H1 (cell line): ENCODE data around the gene OR52N2. TPM values are rescaled to one million over a fixed set of nuclear protein-coding genes. Genes with fewer than 3 reads are reported as not detected.

ENCODE experiments used
- CTCF ChIA-PET: fragments of 300-600 bp; sonication (Branson Sonifier 250); formaldehyde crosslinking; loops from one replicate; lab custom pipeline; 2021; ENCODE audit not compliant: partially characterized antibody; lab: Charles Lee
- POLR2A ChIA-PET: fragments of 300-600 bp; sonication (Branson Sonifier 250); formaldehyde crosslinking; loops from one replicate; lab custom pipeline; 2021; ENCODE audit warnings: inconsistent platforms; ENCODE audit not compliant: partially characterized antibody; lab: Charles Lee
- DNase-seq, 2 experiments: peaks; one replicate each; pipeline versions ENCODE4 v3.0.0 to v3.0.0-alpha.2; 2010 to 2022; ENCODE audit warnings: low spot score in 2 of 2, low read depth in 1 of 2, mixed read lengths in 1 of 2
- FAIRE-seq: peaks from 2 replicates; lab custom pipeline; 2011; peaks lifted over from hg19 to GRCh38; lab: Jason Lieb, UNC
- H2AFZ ChIP-seq: 2 replicates; pipeline ENCODE4 v1.8.1; 2012; ENCODE audit warnings: low read length, inconsistent platforms
- H2AK5ac ChIP-seq: 2 replicates; pipeline ENCODE4 v1.6.1; 2013; ENCODE audit warnings: low read depth, low read length
- H2BK120ac ChIP-seq: replicated peaks from 2 replicates; pipeline ENCODE3; 2013; ENCODE audit warnings: low read depth, low read length, inconsistent platforms
- H2BK12ac ChIP-seq: 2 replicates; pipeline ENCODE4 v1.6.1; 2013; ENCODE audit warnings: low read depth, low read length
- H2BK15ac ChIP-seq: 2 replicates; pipeline ENCODE4 v1.6.1; 2013; ENCODE audit warnings: low read length
- H2BK20ac ChIP-seq: 2 replicates; pipeline ENCODE4 v1.6.1; 2013; ENCODE audit warnings: low read length
- H2BK5ac ChIP-seq: 2 replicates; pipeline ENCODE4 v1.6.1; 2013; ENCODE audit warnings: low read depth, low read length
- H3K14ac ChIP-seq: 2 replicates; pipeline ENCODE4 v1.6.1; 2013; ENCODE audit warnings: inconsistent platforms; ENCODE audit not compliant: insufficient read length
- H3K18ac ChIP-seq: 2 replicates; pipeline ENCODE4 v1.6.1; 2013; ENCODE audit warnings: low read length; ENCODE audit errors: extremely low read depth
- H3K23ac ChIP-seq: 2 replicates; pipeline ENCODE4 v1.6.1; 2013; ENCODE audit warnings: inconsistent platforms; ENCODE audit not compliant: insufficient read length
- H3K23me2 ChIP-seq: 2 replicates; pipeline ENCODE4 v1.6.1; 2013; ENCODE audit warnings: low read depth, low read length
- H3K27ac ChIP-seq: 2 replicates; pipeline ENCODE4 v1.6.1; 2011; ENCODE audit warnings: low read depth, low read length, inconsistent platforms
- H3K27me3 ChIP-seq, 4 experiments: replicated peaks in 1 of 4; 1 replicate in 1 of 4; 2 replicates in 3 of 4; pipeline versions ENCODE4 v1.6.1 to v1.8.1; 2011 to 2013; ENCODE audit warnings: low read length in 3 of 4, mild to moderate bottlenecking in 3 of 4, inconsistent platforms in 2 of 4, mixed read lengths in 2 of 4, moderate library complexity in 1 of 4; ENCODE audit not compliant: control insufficient read depth in 3 of 4, insufficient read depth in 3 of 4; ENCODE audit errors: extremely low read depth in 1 of 4
- H3K36me3 ChIP-seq, 4 experiments: 2 replicates each; pipeline versions ENCODE4 v1.6.1 to v1.8.1; 2011 to 2013; ENCODE audit warnings: mild to moderate bottlenecking in 4 of 4, low read length in 3 of 4, moderate library complexity in 2 of 4, control low read depth in 1 of 4, inconsistent platforms in 1 of 4; ENCODE audit not compliant: insufficient read depth in 4 of 4, control insufficient read depth in 2 of 4
- H3K4ac ChIP-seq: replicated peaks from 2 replicates; pipeline ENCODE3; 2013; ENCODE audit warnings: low read length, low read depth, mixed read lengths, inconsistent platforms; ENCODE audit not compliant: insufficient read length
- H3K4me1 ChIP-seq, 4 experiments: replicated peaks in 1 of 4; 1 replicate in 1 of 4; 2 replicates in 3 of 4; pipeline versions ENCODE4 v1.6.1 to v1.8.1; 2011 to 2013; ENCODE audit warnings: low read length in 3 of 4, inconsistent platforms in 2 of 4, mixed read lengths in 1 of 4; ENCODE audit not compliant: insufficient read depth in 4 of 4, control insufficient read depth in 3 of 4
- H3K4me2 ChIP-seq, 2 experiments: 2 replicates each; pipeline versions ENCODE4 v1.6.1 to v1.8.1; 2011 to 2013; ENCODE audit warnings: low read depth in 2 of 2, low read length in 2 of 2, control low read depth in 1 of 2, inconsistent platforms in 1 of 2, mild to moderate bottlenecking in 1 of 2; ENCODE audit not compliant: insufficient read depth in 1 of 2
- H3K4me3 ChIP-seq, 4 experiments: fragments of 200-600, 300-600 bp in 1 of 4; sonication (generic), shearing (Covaris generic), sonication (Bioruptor Twin) in 1 of 4; 2 replicates each; pipeline versions ENCODE4 v1.5.1 to v1.8.1; 2011 to 2016; ENCODE audit warnings: low read length in 4 of 4, low read depth in 3 of 4, control low read depth in 2 of 4, inconsistent platforms in 2 of 4, mild to moderate bottlenecking in 2 of 4, mixed read lengths in 1 of 4, moderate library complexity in 1 of 4; ENCODE audit not compliant: insufficient read depth in 2 of 4; ENCODE audit errors: extremely low read depth in 1 of 4
- H3K56ac ChIP-seq: replicated peaks from 2 replicates; pipeline ENCODE3; 2013; ENCODE audit warnings: low read depth, mild to moderate bottlenecking, mixed read lengths, low read length, inconsistent platforms; ENCODE audit not compliant: insufficient read length
- H3K79me1 ChIP-seq: 2 replicates; pipeline ENCODE4 v1.6.1; 2013; ENCODE audit warnings: low read depth, low read length, control low read depth
- H3K79me2 ChIP-seq, 2 experiments: 2 replicates each; pipeline versions ENCODE4 v1.6.1 to v1.8.1; 2012 to 2013; ENCODE audit warnings: low read length in 2 of 2, mild to moderate bottlenecking in 2 of 2, inconsistent platforms in 1 of 2; ENCODE audit not compliant: insufficient read depth in 2 of 2, control insufficient read depth in 1 of 2
- H3K9ac ChIP-seq, 4 experiments: replicated peaks in 1 of 4; 1 replicate in 1 of 4; 2 replicates in 3 of 4; pipeline versions ENCODE4 v1.6.1 to v1.8.1; 2011 to 2013; ENCODE audit warnings: low read depth in 3 of 4, low read length in 3 of 4, control low read depth in 2 of 4, mild to moderate bottlenecking in 2 of 4, moderate library complexity in 2 of 4, inconsistent platforms in 1 of 4; ENCODE audit errors: extremely low read depth in 1 of 4
- H3K9me3 ChIP-seq, 2 experiments: 2 replicates each; pipeline versions ENCODE4 v1.6.1 to v1.8.1; 2012 to 2013; ENCODE audit warnings: mild to moderate bottlenecking in 2 of 2, moderate library complexity in 2 of 2, control low read depth in 1 of 2, inconsistent platforms in 1 of 2, low read depth in 1 of 2, low read length in 1 of 2, mixed read lengths in 1 of 2; ENCODE audit not compliant: insufficient read depth in 2 of 2
- H4K20me1 ChIP-seq, 2 experiments: replicated peaks in 1 of 2; 2 replicates each; pipeline versions ENCODE3 to v1.8.1; 2011 to 2013; ENCODE audit warnings: inconsistent platforms in 2 of 2, low read length in 2 of 2, mild to moderate bottlenecking in 1 of 2; ENCODE audit not compliant: insufficient read depth in 2 of 2, control insufficient read depth in 1 of 2
- H4K5ac ChIP-seq: 2 replicates; pipeline ENCODE4 v1.6.1; 2013; ENCODE audit warnings: low read length, low read depth, mixed read lengths, inconsistent platforms; ENCODE audit not compliant: insufficient read length
- H4K8ac ChIP-seq: 2 replicates; pipeline ENCODE4 v1.8.0; 2013; ENCODE audit warnings: mild to moderate bottlenecking, moderate library complexity, low read length, inconsistent platforms; ENCODE audit not compliant: insufficient read depth; ENCODE audit errors: extremely low read depth
- H4K91ac ChIP-seq: replicated peaks from 2 replicates; pipeline ENCODE3; 2013; ENCODE audit warnings: low read length, mixed read lengths, inconsistent platforms; ENCODE audit not compliant: insufficient read length
- HDAC2 ChIP-seq, 2 experiments: fragments of 300-600 bp in 1 of 2; sonication (generic) in 1 of 2; IDR thresholded peaks; 2 replicates each; pipeline ENCODE4 v1.6.1; 2011 to 2012; ENCODE audit warnings: low read depth in 2 of 2, low read length in 2 of 2, mild to moderate bottlenecking in 2 of 2, moderate library complexity in 2 of 2, borderline replicate concordance in 1 of 2, inconsistent platforms in 1 of 2
- KDM4A ChIP-seq: IDR thresholded peaks from one replicate; pipeline ENCODE4 v1.7.1; 2012; ENCODE audit warnings: low read depth, mild to moderate bottlenecking, moderate library complexity, low read length, inconsistent platforms; ENCODE audit not compliant: severe bottlenecking
- NRF1 ChIP-seq: IDR thresholded peaks from 2 replicates; pipeline ENCODE4 v1.6.1; 2011; ENCODE audit warnings: mild to moderate bottlenecking, low read depth, low read length, improper control_type of control experiment
- RNF2 ChIP-seq: fragments of 200-900, 300-1000 bp; sonication (generic); IDR thresholded peaks from 2 replicates; pipeline ENCODE4 v1.7.1; 2016; ENCODE audit warnings: borderline replicate concordance, low read depth, mild to moderate bottlenecking, antibody characterized with exemption, low read length; ENCODE audit not compliant: poor library complexity, severe bottlenecking; ENCODE audit errors: missing control alignments
- WGBS, 2 experiments: shearing (Covaris generic) in 1 of 2; methylation state at CpG; one replicate each; pipeline versions ENCODE4 v1.1.6 to v1.1.7; 2013 to 2015; ENCODE audit warnings: low lambda C conversion rate in 2 of 2, mixed read lengths in 2 of 2, inconsistent platforms in 1 of 2, low coverage in 1 of 2, missing lambda C conversion rate in 1 of 2; ENCODE audit not compliant: insufficient replicate concordance in 2 of 2, insufficient coverage in 1 of 2, insufficient read length in 1 of 2; ENCODE audit errors: extremely low coverage in 1 of 2, missing lambda C conversion rate in 1 of 2; 5-methylcytosine and 5-hydroxymethylcytosine counted together
- polyA plus RNA-seq, 7 experiments: library from polyadenylated mRNA; depleted of rRNA in 3 of 7; stranded (reverse) in 5 of 7; unstranded in 2 of 7; fragments of >200 nt in 5 of 7; fragments of 200-250 nt in 2 of 7; gene quantifications; 1 replicate in 5 of 7; 2 replicates in 1 of 7; 4 replicates in 1 of 7; pipeline versions ENCODE4 v1.2.1 to v1.2.3, GENCODE V29; 2011 to 2013; ENCODE audit warnings: missing spikeins in 2 of 7, mixed read lengths in 2 of 7
- total RNA-seq: library from RNA; stranded (reverse); fragmentation: NEBNext Ultra II Directional; extraction: Animal tissue kit (Norgen Biotek cat#: 25700); gene quantifications from 2 replicates; pipeline ENCODE4 v1.2.1, GENCODE V29; 2021

The OR52N2 gene
- total and polyA plus RNA-seq, 2 of the 8 experiments (the other 6 are each of a cell fraction or from before 2014, with no cell fraction given) = 0.39 to 4.8 TPM

- Histone ChIP-seq H2AFZ (no peak overlapping the region), H2BK120ac (no peak overlapping the region), H3K18ac (no peak overlapping the region), H2BK5ac (no peak overlapping the region), H3K14ac (no peak overlapping the region), H3K27ac (no peak overlapping the region), H4K91ac (no peak overlapping the region), H3K36me3 (no peaks in the 10 kb centered on the region), H3K27me3 (no peaks in the 10 kb centered on the region), H3K4me1 (no peaks in the 10 kb centered on the region), H3K4ac (no peak overlapping the region), H4K8ac (no peak overlapping the region), H4K20me1 (no peaks in the 10 kb centered on the region), H2BK15ac (no peak overlapping the region), H3K9me3 (no peaks in the 10 kb centered on the region), H3K79me1 (no peaks in the 10 kb centered on the region), H3K4me3 (no peak overlapping the region), H3K56ac (no peak overlapping the region), H2BK20ac (no peak overlapping the region), H3K23me2 (no peaks in the 10 kb centered on the region), H3K4me2 (no peak overlapping the region), H4K5ac (no peak overlapping the region), H2AK5ac (no peak overlapping the region), H3K23ac (no peak overlapping the region), H3K79me2 (no peaks in the 10 kb centered on the region), H3K9ac (no peak overlapping the region), H2BK12ac (no peak overlapping the region)
- 82% methylated on average over 2 of the region's 2 CpGs; no CpG with 5 or more reads in 1 of the 2 experiments for WGBS, 2 experiments
- DNase-seq (no peak), FAIRE-seq (no peak)
- CTCF ChIA-PET = no interaction called here
- POLR2A ChIA-PET = no interaction called here
- no peak for TF ChIP-seq KDM4A
- no peak for TF ChIP-seq NRF1
- no peak for TF ChIP-seq HDAC2 (IDR thresholded peaks at IDR 0.05; ENCODE audit: borderline replicate concordance in 1 of 2, low read depth in 2 of 2, low read length in 2 of 2)
- no peak for TF ChIP-seq RNF2
These were observed 29.0 kb downstream of the OR52N2 start for GRCh38 chr11:5837695-5838094.
